GM12878 (cell line): Measurements from ENCODE around the gene NTM. TPM values are rescaled to one million over a fixed set of nuclear protein-coding genes. Genes with fewer than 3 reads are reported as not detected.

ENCODE experiments used
- ATAC-seq: fragments of 200-7000 bp; cut with Tn5 transposase; 3 replicates; pipeline ENCODE4 v1.9.1; 2020; ENCODE audit warnings: mild to moderate bottlenecking, moderate library complexity
- BruUV-seq: library from RNA; stranded (reverse); fragments of 400-500 nt; replicated peaks from 2 replicates; lab custom pipeline; 2021; lab: Mats Ljungman, UMichigan
- CTCF ChIA-PET: fragments of 300-600 bp; sonication (Branson Sonifier 250); formaldehyde crosslinking; extraction: SDS; loops from one replicate; lab custom pipeline; 2021; ENCODE audit warnings: inconsistent platforms; lab: Yijun Ruan, JAX
- POLR2A ChIA-PET: fragments of 350-600 bp; formaldehyde crosslinking; extraction: SDS; loops from one replicate; lab custom pipeline; 2021; ENCODE audit warnings: inconsistent platforms; lab: Charles Lee
- RAD21 ChIA-PET: fragments of 300-600 bp; sonication (Branson Sonifier 250); formaldehyde crosslinking; loops from one replicate; lab custom pipeline; 2023; ENCODE audit warnings: antibody characterized with exemption; ENCODE audit not compliant: unreplicated experiment; lab: Charles Lee
- SMC1A ChIA-PET: fragments of 300-600 bp; sonication (Branson Sonifier 250); formaldehyde crosslinking; loops from one replicate; lab custom pipeline; 2023; ENCODE audit not compliant: unreplicated experiment, uncharacterized antibody; lab: Charles Lee
- DNase-seq: peaks from one replicate; pipeline ENCODE4 v3.0.0-alpha.2; 2011; ENCODE audit warnings: low read depth, low spot score
- FAIRE-seq: peaks from 3 replicates; lab custom pipeline; 2011; peaks lifted over from hg19 to GRCh38; lab: Jason Lieb, UNC
- H2AFZ ChIP-seq: 2 replicates; pipeline ENCODE4 v1.6.0; 2011; ENCODE audit warnings: low read depth, low read length, control low read depth; ENCODE audit not compliant: control insufficient read depth
- H3K27ac ChIP-seq: 2 replicates; pipeline ENCODE4 v1.5.1; 2011; ENCODE audit warnings: control low read depth; ENCODE audit not compliant: control insufficient read depth, insufficient read depth
- H3K27me3 ChIP-seq, 2 experiments: replicated peaks in 1 of 2; 2 replicates each; pipeline versions ENCODE4 v1.6.0 to v1.6.1; 2011; ENCODE audit warnings: low read length in 1 of 2; ENCODE audit not compliant: control insufficient read depth in 2 of 2, insufficient read depth in 2 of 2
- H3K36me3 ChIP-seq, 2 experiments: 2 replicates each; pipeline ENCODE4 v1.5.1; 2011; ENCODE audit warnings: low read length in 1 of 2; ENCODE audit not compliant: control insufficient read depth in 2 of 2, insufficient read depth in 2 of 2
- H3K4me1 ChIP-seq: 2 replicates; pipeline ENCODE4 v1.6.1; 2011; ENCODE audit warnings: mild to moderate bottlenecking, low read length, moderate library complexity, mixed read lengths; ENCODE audit not compliant: control insufficient read depth, insufficient read depth
- H3K4me2 ChIP-seq: 2 replicates; pipeline ENCODE4 v1.6.0; 2011; ENCODE audit warnings: control low read depth; ENCODE audit not compliant: control insufficient read depth, insufficient read depth
- H3K4me3 ChIP-seq: fragments of 200-600 bp; sonication (generic); 2 replicates; pipeline ENCODE4 v1.5.1; 2016
- H3K79me2 ChIP-seq: 2 replicates; pipeline ENCODE4 v1.6.0; 2011; ENCODE audit warnings: low read length; ENCODE audit not compliant: control insufficient read depth, insufficient read depth
- H3K9ac ChIP-seq: 2 replicates; pipeline ENCODE4 v1.8.0; 2011; ENCODE audit warnings: low read length, control low read depth, mixed read lengths; ENCODE audit not compliant: control insufficient read depth, insufficient read depth
- H3K9me3 ChIP-seq: replicated peaks from 3 replicates; pipeline ENCODE4 v1.5.1; 2011; ENCODE audit warnings: mild to moderate bottlenecking, low read length; ENCODE audit not compliant: control insufficient read depth, insufficient read depth
- H4K20me1 ChIP-seq: 2 replicates; pipeline ENCODE4 v1.6.0; 2011; ENCODE audit not compliant: control insufficient read depth, insufficient read depth
- ASH2L ChIP-seq: fragments of 300-600, 200-600 bp; sonication (generic); IDR thresholded peaks from 2 replicates; pipeline ENCODE4 v1.6.1; 2017; ENCODE audit warnings: low read depth, mild to moderate bottlenecking, borderline replicate concordance
- EP300 ChIP-seq, 2 experiments: fragments of 150-350 bp in 1 of 2; IDR thresholded peaks; 2 replicates each; pipeline ENCODE4 v1.6.1; 2011 to 2012; ENCODE audit warnings: low read depth in 2 of 2, low read length in 2 of 2, borderline replicate concordance in 1 of 2, improper control_type of control experiment in 1 of 2, inconsistent platforms in 1 of 2; ENCODE audit not compliant: control insufficient read depth in 1 of 2
- MEF2A ChIP-seq: IDR thresholded peaks from 2 replicates; pipeline ENCODE4 v1.6.1; 2011; ENCODE audit warnings: low read depth, mild to moderate bottlenecking, low read length, moderate library complexity; ENCODE audit not compliant: insufficient read depth
- NFYA ChIP-seq: IDR thresholded peaks from 2 replicates; pipeline ENCODE4 v1.6.1; 2011; ENCODE audit warnings: low read depth, mild to moderate bottlenecking, low read length, improper control_type of control experiment, borderline replicate concordance
- RAD51 ChIP-seq: fragments of 450-650 bp; IDR thresholded peaks from 2 replicates; pipeline ENCODE4 v1.6.1; 2016; ENCODE audit warnings: moderate library complexity, mild to moderate bottlenecking, inconsistent platforms
- RBBP5 ChIP-seq: fragments of 200-600 bp; sonication (generic); conservative IDR thresholded peaks from 2 replicates; pipeline ENCODE4 v1.6.1; 2016
- SKIL ChIP-seq: fragments of 450-650 bp; IDR thresholded peaks from 2 replicates; pipeline ENCODE4 v1.6.1; 2017; ENCODE audit warnings: mild to moderate bottlenecking, low read depth, inconsistent platforms; ENCODE audit not compliant: poor library complexity, severe bottlenecking
- WRNIP1 ChIP-seq: IDR thresholded peaks from 2 replicates; pipeline ENCODE4 v1.6.1; 2011; ENCODE audit warnings: low read depth, low read length, improper control_type of control experiment, borderline replicate concordance
- YY1 ChIP-seq: IDR thresholded peaks from 2 replicates; pipeline ENCODE4 v1.6.1; 2011; ENCODE audit warnings: low read depth, mild to moderate bottlenecking, low read length
- ZBED1 ChIP-seq: IDR thresholded peaks from 2 replicates; pipeline ENCODE4 v1.6.1; 2016; ENCODE audit warnings: borderline replicate concordance
- ZBTB33 ChIP-seq: fragments of 450-650 bp; IDR thresholded peaks from 2 replicates; pipeline ENCODE4 v1.6.1; 2017; ENCODE audit warnings: mild to moderate bottlenecking
- WGBS: methylation state at CpG from one replicate; pipeline ENCODE4 v1.1.6; 2016; ENCODE audit warnings: low lambda C conversion rate; ENCODE audit not compliant: insufficient replicate concordance, insufficient coverage; ENCODE audit errors: missing lambda C conversion rate; 5-methylcytosine and 5-hydroxymethylcytosine counted together
- in situ Hi-C: fragments of 300-500 bp; cut with MboI; formaldehyde crosslinking; loops from 9 replicates; pipeline ENCODE4 v1.14.3; 2018; ENCODE audit warnings: mixed read lengths
- intact Hi-C: fragments of 100-400 bp; cut with micrococcal nuclease; formaldehyde crosslinking; loops from one replicate; pipeline ENCODE4 v1.14.2; 2022; ENCODE audit not compliant: unreplicated experiment
- polyA plus RNA-seq, 11 experiments: library from polyadenylated mRNA; depleted of rRNA in 4 of 11; unstranded in 6 of 11; stranded (reverse) in 5 of 11; fragments of >200 nt; fragmentation: Nextera tagmentation in 4 of 11; fragmentation: Illumina TruSeq in 1 of 11; extraction: Ambion mirVana in 4 of 11; extraction: Trizol in 1 of 11; gene quantifications; 1 replicate in 1 of 11; 2 replicates in 10 of 11; pipeline versions ENCODE4 v1.2.1 to v1.2.3, GENCODE V29; 2011 to 2016; ENCODE audit warnings: inconsistent platforms in 2 of 11, missing spikeins in 2 of 11, low read depth in 1 of 11
- total RNA-seq, 4 experiments: library from RNA; depleted of rRNA in 3 of 4; stranded (reverse); fragments of >200 nt in 3 of 4; fragmentation: Illumina TruSeq in 1 of 4; extraction: Trizol in 1 of 4; gene quantifications; 2 replicates each; pipeline versions ENCODE4 v1.2.1 to v1.2.3, GENCODE V29; 2013 to 2021

Gene NTM
- total and polyA plus RNA-seq, 10 of the 15 experiments (the other 5 are each of a cell fraction or from before 2014, with no cell fraction given): not detected

DNA sequence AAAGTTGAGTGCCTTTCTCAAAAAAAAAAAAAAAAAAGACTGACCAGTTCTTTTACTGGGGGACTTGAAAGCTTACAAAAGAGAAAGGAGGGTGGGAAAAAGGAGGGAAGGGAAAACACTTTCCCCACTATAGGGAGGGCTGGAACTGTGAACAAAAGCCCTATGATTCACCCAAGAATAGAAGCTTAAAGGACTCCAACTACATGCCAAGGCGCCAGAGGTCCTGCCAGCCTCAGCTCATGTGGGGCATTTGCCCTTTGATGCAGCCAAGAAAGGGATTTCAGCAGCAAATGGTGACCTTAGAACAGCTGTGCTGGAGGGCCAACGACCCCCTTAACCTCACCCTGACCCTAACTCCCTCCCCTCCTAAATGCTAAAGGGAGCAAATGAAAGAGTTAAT is 160.0 kb downstream of the NTM start:
- ChIA-PET POLR2A (interaction anchor here (0.7 kb wide), 1 partner anchor 191 kb away, joined by 5 read pairs; no protein-coding TSS in a partner anchor), CTCF (no interaction called here), RAD21 (no interaction called here)
- H4K20me1 ChIP-seq: no peaks in the 10 kb centered on the region
- H3K9ac ChIP-seq: no peak overlapping the region
- no peak for FAIRE-seq
- H3K4me1 ChIP-seq: no peaks in the 10 kb centered on the region
- in situ Hi-C loops: no loop called here
- 0% methylated on average over 2 of the region's 2 CpGs for WGBS
- no peak overlapping the region for H3K4me3 ChIP-seq
- peaks cover 0 to 2% of the 10 kb centered on the region in 2 experiments; a peak in 2 of 4 replicates for H3K27me3 ChIP-seq
- H3K79me2 ChIP-seq: no peaks in the 10 kb centered on the region
- no peak for DNase-seq
- H3K4me2 ChIP-seq: no peak overlapping the region
- H2AFZ ChIP-seq: no peak overlapping the region
- intact Hi-C loops: no loop called here
- ATAC-seq: no peak
- H3K9me3 ChIP-seq: no peaks in the 10 kb centered on the region
- TF ChIP-seq ZBTB33 (no peak), RBBP5 (no peak), RAD51 (no peak), YY1 (no peak), WRNIP1 (no peak), NFYA (no peak), ZBED1 (no peak), SKIL (no peak), EP300 (IDR thresholded peaks at IDR 0.05; ENCODE audit: borderline replicate concordance in 1 of 2, control insufficient read depth in 1 of 2, low read depth in 2 of 2, low read length in 2 of 2) (no peak), MEF2A (no peak), ASH2L (no peak)
- TF ChIP-seq, all 136 proteins: peak for 0
- SMC1A ChIA-PET: no interaction called here
- H3K27ac ChIP-seq: no peak overlapping the region
- H3K36me3 ChIP-seq: no peaks in the 10 kb centered on the region
- BruUV-seq: no TSS peak
